ENCODE results near the gene TMA7B. TPM values are rescaled to one million over a fixed set of nuclear protein-coding genes. Genes with fewer than 3 reads are reported as not detected.

The TMA7B gene
- not detected for total RNA-seq

DNA sequence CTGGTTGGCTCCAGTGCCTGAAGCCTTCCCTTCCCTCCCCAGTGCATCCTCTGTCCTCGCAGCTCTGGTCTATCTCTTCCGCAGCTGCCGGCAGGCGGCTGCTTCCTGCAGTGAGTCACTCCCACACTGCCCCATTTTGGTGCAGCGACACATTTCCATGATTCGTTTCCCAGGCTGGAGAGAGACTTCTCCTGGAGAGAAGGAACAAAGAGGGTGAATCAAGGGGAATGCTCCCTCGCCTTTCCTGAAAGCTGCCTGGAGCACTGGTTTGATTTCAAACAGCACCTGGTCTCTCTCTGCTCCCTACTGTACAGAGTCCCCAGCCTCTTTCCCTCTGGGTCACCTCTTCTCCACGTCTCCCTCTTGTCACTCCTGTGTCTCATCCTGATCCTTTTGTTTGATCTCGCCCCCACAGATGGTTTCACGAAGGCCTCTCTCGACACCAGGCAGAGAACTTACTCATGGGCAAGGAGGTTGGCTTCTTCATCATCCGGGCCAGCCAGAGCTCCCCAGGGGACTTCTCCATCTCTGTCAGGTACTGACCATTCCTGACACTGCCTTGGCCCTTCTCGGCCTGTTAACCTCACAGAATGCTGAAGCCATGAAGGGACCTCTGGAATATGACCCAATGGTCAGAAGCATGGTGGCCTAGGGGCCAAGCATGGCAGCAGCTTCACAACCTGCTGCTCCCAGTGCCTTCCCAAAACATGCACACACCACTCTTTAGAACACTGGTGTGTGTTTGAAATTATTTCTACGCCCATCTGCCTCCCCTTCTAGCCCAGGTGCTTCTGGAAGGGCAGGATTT lies at the start of gene TMA7B:
Gene TMA7B (plus strand): TSS at position 758 of the 808 bp plus-strand sequence. CDS start 3,978 bp downstream, outside the sequence.

GRCh38 chr22:39994566-39995392 lies 34.6 kb downstream of the TMA7B start, which contains the start of gene FAM83F:
FAM83F (plus strand) TSS chr22:39994954; CDS start chr22:39995043, 89 bp downstream.

Other genes starting within 250 kb of the TMA7B start
- gene ENTHD1, start 66.6 kb upstream of the TMA7B start, total RNA-seq = not detected
- gene GRAP2, start 59.3 kb upstream of the TMA7B start, total RNA-seq = 2.5 TPM
- gene FAM83F, start 34.6 kb downstream of the TMA7B start, total RNA-seq = 3.4 TPM
- gene TNRC6B, start 217.5 kb downstream of the TMA7B start, total RNA-seq = 116 TPM

Data from camera-type eye (tissue), 1 donor.